Measurements from ENCODE around the gene PUSL1. TPM values are rescaled to one million over a fixed set of nuclear protein-coding genes. Genes with fewer than 3 reads are reported as not detected.

PUSL1 gene
- total and polyA plus RNA-seq, 2 donors (not counting 3 experiments of a cell fraction or from before 2014, with no cell fraction given) = 18.8 to 27.3 TPM

- no peak within 1 kb of the TSS for H2AFZ ChIP-seq (ENCODE audit: low read depth, low read length)
- no TSS peak for BruUV-seq (replicated peaks)
- TF ChIP-seq MYC (IDR thresholded peaks at IDR 0.05; ENCODE audit: low read depth, low read length) (no peak), FOS (IDR thresholded peaks at IDR 0.05; ENCODE audit: borderline replicate concordance, insufficient read depth, low read length) (no peak), POLR2AphosphoS5 (IDR thresholded peaks at IDR 0.05; ENCODE audit: insufficient read depth, low read depth, low read length) (peak; percentile 28), EZH2 (IDR thresholded peaks at IDR 0.05; ENCODE audit: borderline replicate concordance, low read depth, low read length, severe bottlenecking) (no peak)
- no peaks in the 10 kb centered on the region for H3K9me1 ChIP-seq (replicated peaks; ENCODE audit: control insufficient read depth, extremely low read depth, insufficient read depth, low read length)
- no peak within 1 kb of the TSS for H3K9ac ChIP-seq (replicated peaks; ENCODE audit: extremely low read depth, insufficient read depth, low read length)
- no peaks in the 10 kb centered on the region for H3K4me1 ChIP-seq (ENCODE audit: control insufficient read depth, extremely low read depth, insufficient read depth, low read length)
- H3K27me3 ChIP-seq (ENCODE audit: control insufficient read depth in 2 of 2, insufficient read depth in 2 of 2, low read length in 2 of 2) = no peaks in the 10 kb centered on the region
- FAIRE-seq (no peak), DNase-seq (ENCODE audit: low read depth, low spot score) (no peak)
- H4K20me1 ChIP-seq (replicated peaks; ENCODE audit: control insufficient read depth, extremely low read depth, insufficient read depth, low read length) = no peaks in the 10 kb centered on the region
- H3K4me2 ChIP-seq (ENCODE audit: insufficient read depth, low read length) = no peak within 1 kb of the TSS
- H3K79me2 ChIP-seq (ENCODE audit: control insufficient read depth, insufficient read depth, low read length) = no peaks in the 10 kb centered on the region
- CTCF ChIA-PET = no interaction called here
- no peak within 1 kb of the TSS for H3K27ac ChIP-seq (ENCODE audit: insufficient read depth, low read depth, low read length)
- H3K4me3 ChIP-seq (replicated peaks in 1 of 3; ENCODE audit: insufficient read depth in 1 of 3, low read depth in 1 of 3, low read length in 3 of 3) = no peak within 1 kb of the TSS
- H3K9me3 ChIP-seq (replicated peaks; ENCODE audit: control insufficient read depth, insufficient read depth, low read length) = no peaks in the 10 kb centered on the region
- intact Hi-C loops (cut with micrococcal nuclease) = no loop called here
- H3K36me3 ChIP-seq (ENCODE audit: control insufficient read depth in 2 of 2, extremely low read depth in 1 of 2, insufficient read depth in 2 of 2, low read length in 2 of 2) = peaks cover 0 to 15% of the 10 kb centered on the region in 2 experiments
- POLR2A ChIA-PET = no interaction called here
- dilution Hi-C loops (cut with MboI; ENCODE audit: extremely low pct_ligation_motif_present, low sequenced_read_pairs) = no loop called here
These were observed 22.9 kb downstream of the PUSL1 start, which contains the start of gene TAS1R3 for GRCh38 chr1:1331068-1331965. Gene TAS1R3 (plus strand): TSS chr1:1331280. CDS start chr1:1331346, 66 bp downstream.

- Histone ChIP-seq H3K4me1 (ENCODE audit: control insufficient read depth, extremely low read depth, insufficient read depth, low read length) (no peaks in the 10 kb centered on the region), H3K79me2 (ENCODE audit: control insufficient read depth, insufficient read depth, low read length) (no peaks in the 10 kb centered on the region), H3K9me3 (replicated peaks; ENCODE audit: control insufficient read depth, insufficient read depth, low read length) (no peaks in the 10 kb centered on the region), H3K36me3 (ENCODE audit: control insufficient read depth in 2 of 2, extremely low read depth in 1 of 2, insufficient read depth in 2 of 2, low read length in 2 of 2) (peaks cover 0 to 15% of the 10 kb centered on the region in 2 experiments), H2AFZ (ENCODE audit: low read depth, low read length) (no peak overlapping the region), H3K4me2 (ENCODE audit: insufficient read depth, low read length) (no peak overlapping the region), H3K27ac (ENCODE audit: insufficient read depth, low read depth, low read length) (no peak overlapping the region), H3K9ac (replicated peaks; ENCODE audit: extremely low read depth, insufficient read depth, low read length) (no peak overlapping the region), H3K27me3 (ENCODE audit: control insufficient read depth in 2 of 2, insufficient read depth in 2 of 2, low read length in 2 of 2) (no peaks in the 10 kb centered on the region), H3K4me3 (replicated peaks in 1 of 3; ENCODE audit: insufficient read depth in 1 of 3, low read depth in 1 of 3, low read length in 3 of 3) (no peak overlapping the region), H4K20me1 (replicated peaks; ENCODE audit: control insufficient read depth, extremely low read depth, insufficient read depth, low read length) (no peaks in the 10 kb centered on the region), H3K9me1 (replicated peaks; ENCODE audit: control insufficient read depth, extremely low read depth, insufficient read depth, low read length) (no peaks in the 10 kb centered on the region)
- DNase-seq (ENCODE audit: low read depth, low spot score) (no peak), FAIRE-seq (no peak)
- dilution Hi-C loops (cut with MboI; ENCODE audit: extremely low pct_ligation_motif_present, low sequenced_read_pairs) = no loop called here
- ChIA-PET CTCF (no interaction called here), POLR2A (no interaction called here)
- BruUV-seq (replicated peaks) = no TSS peak
- intact Hi-C loops (cut with micrococcal nuclease) = no loop called here
- TF ChIP-seq EZH2 (IDR thresholded peaks at IDR 0.05; ENCODE audit: borderline replicate concordance, low read depth, low read length, severe bottlenecking) = no peak
- TF ChIP-seq GATA2 (IDR thresholded peaks at IDR 0.05; ENCODE audit: insufficient read depth, insufficient read length, low read depth, low read length) = no peak
- TF ChIP-seq CTCF (IDR thresholded peaks at IDR 0.05; ENCODE audit: extremely low read depth in 1 of 2, insufficient read depth in 1 of 2, low read depth in 1 of 2, low read length in 2 of 2) = no peak
- no peak for TF ChIP-seq MYC (IDR thresholded peaks at IDR 0.05; ENCODE audit: low read depth, low read length)
- TF ChIP-seq POLR2A (IDR thresholded peaks at IDR 0.05; ENCODE audit: low read depth, low read length) = no peak
- no peak for TF ChIP-seq FOS (IDR thresholded peaks at IDR 0.05; ENCODE audit: borderline replicate concordance, insufficient read depth, low read length)
- TF ChIP-seq JUN (IDR thresholded peaks at IDR 0.05; ENCODE audit: borderline replicate concordance, insufficient read depth, insufficient read length, low read depth) = no peak
- TF ChIP-seq POLR2AphosphoS5 (IDR thresholded peaks at IDR 0.05; ENCODE audit: insufficient read depth, low read depth, low read length) = no peak
- TF ChIP-seq MAX (IDR thresholded peaks at IDR 0.05; ENCODE audit: insufficient read depth, insufficient read length) = no peak
These were observed 23.8 kb downstream of the PUSL1 start for GRCh38 chr1:1332031-1332755.
